NCI-H187 (cell line): ENCODE data around the gene MANF.
"Not testable (repeated sequence)": the region's sequence is repeated elsewhere in the genome, so short reads cannot be mapped to it uniquely, and the experiment has no call there.

Experiments used
- DNase-seq, 2 experiments: peaks; one replicate each; lab custom pipeline; 2025; lab: John Stamatoyannopoulos, UW

The MANF gene

GRCh38 chr3:51373658-51374421, 11.3 kb upstream of the MANF start:
- no peak for DNase-seq

DNA sequence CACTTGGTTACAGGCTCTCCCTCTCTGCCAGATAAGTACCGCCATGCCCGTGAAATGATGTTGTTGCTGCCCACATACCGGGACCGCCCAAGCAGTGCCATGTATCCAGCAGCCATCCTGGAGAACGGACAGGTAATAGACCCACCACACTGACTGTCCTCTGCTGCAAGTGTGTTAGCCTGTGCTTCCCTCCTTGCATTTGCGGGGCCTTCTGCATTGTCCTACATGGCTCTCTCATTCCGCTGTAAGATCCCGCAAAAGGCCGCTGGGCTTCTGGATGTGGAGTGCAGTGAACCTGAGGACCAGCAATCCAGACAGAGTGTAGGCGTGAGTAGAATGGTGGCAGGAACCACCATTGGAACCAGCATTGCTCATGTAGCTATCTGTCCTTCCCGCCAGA, 10.6 kb upstream of the MANF start:
- no peak for DNase-seq

DNA sequence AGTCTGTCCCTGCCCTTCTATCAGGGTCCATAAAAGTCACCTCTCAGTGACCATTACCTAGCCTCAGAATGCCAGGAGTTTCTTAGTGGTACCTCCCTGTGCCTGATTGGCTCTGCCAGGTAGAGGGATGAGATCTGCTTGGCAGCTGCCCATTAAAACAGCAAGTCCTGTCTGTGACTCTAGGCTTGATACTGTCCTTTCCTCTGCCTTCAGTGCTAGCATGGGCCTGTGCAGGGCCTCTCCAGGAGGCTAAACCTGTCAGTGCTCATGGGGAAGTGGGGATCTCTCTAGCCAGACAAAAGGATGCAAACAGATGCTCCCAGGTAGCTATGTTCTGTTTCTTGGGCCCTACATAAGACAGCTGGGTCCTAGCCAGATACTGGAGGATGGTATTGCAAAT, 10.0 kb upstream of the MANF start:
- no peak for DNase-seq

DNA sequence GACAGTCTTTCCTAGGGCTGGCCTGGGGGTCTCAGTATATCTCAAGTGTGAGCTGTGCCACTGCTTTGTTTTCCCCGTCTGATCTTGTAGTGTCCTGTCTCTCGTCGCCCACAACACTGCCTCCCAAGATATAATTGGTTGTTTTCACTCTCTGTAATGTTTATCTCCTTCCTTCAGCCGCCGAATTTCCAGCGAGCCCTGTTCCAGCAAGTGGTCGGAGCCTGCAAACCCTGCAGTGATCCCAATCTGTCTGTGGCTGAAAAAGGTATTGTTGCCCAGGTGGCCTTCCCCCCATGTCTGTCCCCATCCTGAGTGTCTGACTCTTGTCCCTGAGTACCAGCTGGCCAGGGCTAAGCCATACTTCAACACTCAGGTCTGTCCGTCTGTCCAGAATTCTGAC, 9.5 kb upstream of the MANF start:
- no peak for DNase-seq

DNA sequence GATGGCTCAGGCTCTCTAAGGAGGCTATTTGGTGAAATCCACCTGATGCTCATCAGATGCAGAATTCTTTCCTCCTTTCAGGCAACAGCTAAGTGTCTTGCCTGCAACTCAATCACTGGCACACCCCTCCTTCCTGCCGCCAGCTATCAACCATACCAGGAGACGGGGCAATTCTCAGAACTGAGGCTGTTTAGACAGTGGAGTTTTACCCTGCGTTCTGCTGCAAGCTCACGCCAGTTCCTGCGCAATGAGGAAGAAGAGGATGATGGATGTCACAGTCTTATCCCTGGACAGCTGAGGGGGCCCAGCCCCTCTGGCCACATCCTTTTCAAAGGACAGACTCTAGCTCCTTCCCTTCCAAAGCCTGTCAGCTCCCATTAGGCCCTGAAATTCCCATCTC, 7.0 kb upstream of the MANF start:
- DNase-seq, result no peak

GRCh38 chr3:51378726-51379125, 6.4 kb upstream of the MANF start:
- no peak for DNase-seq

GRCh38 chr3:51379301-51379700, 5.8 kb upstream of the MANF start:
- no peak for DNase-seq

DNA sequence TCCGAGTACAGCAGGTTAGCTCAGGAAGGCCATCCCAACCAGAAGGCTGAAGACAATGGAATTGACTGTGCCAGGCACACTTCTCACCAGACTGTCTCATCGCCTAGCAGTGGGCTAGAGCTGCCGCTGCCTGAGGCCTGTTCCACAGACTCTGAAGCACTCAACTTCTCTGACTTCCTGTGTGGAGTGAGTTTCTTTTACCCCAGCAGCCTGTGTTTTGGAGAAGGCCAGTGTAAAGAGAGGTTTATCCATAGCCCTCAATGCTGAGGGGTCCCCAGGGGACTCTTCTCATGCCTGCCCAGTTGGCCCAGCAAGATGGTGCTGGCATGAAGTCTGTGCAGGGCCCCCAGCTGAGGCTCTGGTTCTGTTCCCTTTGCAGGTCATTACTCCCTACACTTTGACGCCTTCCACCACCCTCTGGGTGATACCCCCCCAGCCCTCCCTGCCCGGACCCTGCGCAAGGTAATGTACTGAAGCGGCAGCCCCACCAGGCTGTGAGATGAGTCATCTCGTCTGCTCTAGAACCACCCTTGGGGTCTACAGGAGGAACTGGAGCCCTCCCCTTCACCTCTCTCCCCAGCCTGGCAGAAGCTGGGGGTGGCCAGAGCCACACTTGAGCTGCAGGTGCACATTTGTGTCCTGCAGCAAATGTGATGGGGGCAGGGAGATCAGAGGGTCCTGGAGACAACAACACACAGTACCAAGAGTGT, 5.2 kb upstream of the MANF start:
- no peak for DNase-seq

- no peak for DNase-seq
Measured at GRCh38 chr3:51380601-51381332, 4.3 kb upstream of the MANF start.

GRCh38 chr3:51381333-51381705, 3.8 kb upstream of the MANF start:
- DNase-seq, result no peak

DNA sequence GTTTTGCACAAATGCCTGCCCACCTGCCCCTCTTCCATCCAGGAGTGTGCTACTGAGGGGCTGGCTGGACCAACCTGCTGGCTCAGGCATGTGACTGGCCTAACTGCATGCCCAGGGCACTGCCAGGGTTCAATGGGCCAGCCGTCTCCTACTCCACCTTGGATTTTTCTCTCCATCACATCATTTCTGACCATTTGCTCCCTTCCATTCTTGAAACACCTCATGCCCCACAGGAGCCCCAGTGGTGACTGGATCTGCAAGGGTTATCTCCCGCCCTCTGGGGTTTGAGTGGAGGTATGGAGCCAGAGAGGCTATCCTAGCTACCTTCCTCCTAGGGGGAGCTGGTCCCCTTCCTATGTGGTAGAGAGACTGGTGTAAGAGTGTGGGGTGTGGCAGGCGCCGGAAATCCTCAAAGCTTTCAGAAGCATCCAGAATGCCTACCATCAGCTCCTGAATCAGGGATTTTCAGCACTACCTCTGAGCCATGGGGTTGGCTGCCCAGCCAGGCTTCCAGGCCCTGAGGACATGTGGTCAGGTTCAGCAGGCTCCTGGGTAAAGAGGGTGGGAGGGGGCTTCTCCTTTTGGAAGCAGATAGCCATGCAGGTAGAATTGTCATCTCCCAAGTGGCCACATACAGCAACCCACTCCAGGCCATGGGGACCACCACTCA, 2.9 kb upstream of the MANF start:
- no peak for DNase-seq

GRCh38 chr3:51382947-51383578, 2.0 kb upstream of the MANF start:
- no peak for DNase-seq

- DNase-seq, result no peak
Measured at GRCh38 chr3:51384055-51384725, 901 bp upstream of the MANF start.

DNA sequence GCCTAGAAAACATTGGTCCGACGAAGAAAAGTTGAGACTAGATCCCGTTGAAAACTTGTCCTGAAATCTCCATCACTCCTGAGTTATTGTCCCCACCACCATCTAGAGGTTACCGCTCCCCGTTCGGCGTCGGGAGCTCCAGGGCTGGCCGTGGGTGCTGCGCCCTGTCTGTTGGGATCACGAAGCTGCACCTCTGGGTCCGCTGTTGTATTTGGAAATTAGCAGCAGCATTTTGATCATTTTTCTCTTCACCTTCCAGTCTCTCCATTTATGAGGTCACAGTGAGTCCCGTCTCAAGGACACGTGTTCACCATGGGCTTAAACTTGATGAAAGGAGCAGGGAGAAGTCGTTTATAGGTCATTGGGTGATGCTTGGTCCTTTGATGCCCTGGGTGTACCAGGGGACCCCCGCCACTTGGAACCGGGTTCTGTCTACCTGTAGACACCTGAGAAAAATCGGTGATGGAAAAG, 565 bp downstream of the MANF start:
- DNase-seq, result no peak

GRCh38 chr3:51386159-51386851, 1.2 kb downstream of the MANF start:
- no peak for DNase-seq

GRCh38 chr3:51386852-51387229, 1.8 kb downstream of the MANF start:
- no peak for DNase-seq

GRCh38 chr3:51387281-51387680, 2.2 kb downstream of the MANF start:
- not testable (repeated sequence) for DNase-seq

GRCh38 chr3:51388286-51389029, 3.4 kb downstream of the MANF start:
- DNase-seq, result no peak

DNA sequence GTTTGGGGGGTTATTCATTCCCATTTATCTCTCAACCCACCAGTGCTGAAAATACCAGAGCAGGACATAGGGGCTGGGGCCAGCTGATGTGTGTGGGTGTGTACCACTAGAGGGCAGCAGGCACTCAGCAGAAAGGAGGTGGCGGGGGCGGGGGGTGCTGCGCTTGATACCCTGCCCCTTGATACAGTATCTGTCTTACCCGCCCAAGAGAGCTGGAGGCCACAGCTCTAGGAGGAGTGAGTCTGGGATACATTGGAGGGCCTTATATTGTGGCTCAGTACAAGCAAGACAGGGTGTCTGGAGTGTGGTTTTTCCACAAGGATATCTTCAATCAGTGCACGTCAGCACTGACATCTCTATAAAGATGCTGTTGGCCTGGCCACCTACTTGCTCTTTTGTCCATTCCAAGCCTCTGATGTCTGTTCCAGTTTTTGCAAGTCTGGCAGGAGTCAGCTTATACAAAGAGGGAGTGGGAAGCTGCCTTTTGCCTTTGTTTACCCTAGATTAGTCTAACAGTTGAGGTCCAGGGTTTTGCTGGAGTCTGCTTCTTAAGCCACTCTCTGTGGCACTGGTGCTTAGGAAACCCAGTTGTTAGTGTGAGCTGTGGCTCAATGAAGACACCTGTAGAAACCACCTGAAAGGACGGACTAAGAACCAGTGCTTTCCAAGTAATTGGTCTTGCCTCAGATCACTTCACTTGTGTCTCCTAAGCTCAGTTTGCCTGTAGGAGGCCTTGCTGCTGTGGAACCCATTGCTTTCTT, 4.5 kb downstream of the MANF start:
- no peak for DNase-seq
